ENCODE data around the gene ENO4. TPM values are rescaled to one million over a fixed set of nuclear protein-coding genes. Genes with fewer than 3 reads are reported as not detected.

The ENO4 gene
- total RNA-seq, 1 donor from 2014 or later: not detected

- no peaks in the 10 kb centered on the region for H3K36me3 ChIP-seq
Measured at GRCh38 chr10:116915340-116915739, 66.0 kb downstream of the ENO4 start.

GRCh38 chr10:116917481-116917880 lies 68.2 kb downstream of the ENO4 start:
- Histone ChIP-seq H3K4me1 (no peaks in the 10 kb centered on the region), H3K36me3 (no peaks in the 10 kb centered on the region), H3K27me3 (no peaks in the 10 kb centered on the region), H3K9me3 (no peaks in the 10 kb centered on the region), H3K4me3 (no peak overlapping the region), H3K27ac (no peak overlapping the region)
- ATAC-seq (no peak), DNase-seq (no peak)
- TF ChIP-seq CTCF (IDR thresholded peaks at IDR 0.05): no peak
- intact Hi-C loops (cut with DNase I): no loop called here

More at GRCh38 chr10:116915340-116915739, 66.0 kb downstream of the ENO4 start:
- intact Hi-C loops (cut with DNase I): no loop called here
- H3K27me3 ChIP-seq: no peaks in the 10 kb centered on the region
- no peak for TF ChIP-seq CTCF (IDR thresholded peaks at IDR 0.05)
- H3K9me3 ChIP-seq: no peaks in the 10 kb centered on the region
- no peak overlapping the region for H3K4me3 ChIP-seq
- H3K4me1 ChIP-seq: no peaks in the 10 kb centered on the region
- ATAC-seq: no peak
- no peak for DNase-seq
- H3K27ac ChIP-seq: no peak overlapping the region

- intact Hi-C loops (cut with DNase I): no loop called here
- H3K27me3 ChIP-seq: no peaks in the 10 kb centered on the region
- H3K9me3 ChIP-seq: no peaks in the 10 kb centered on the region
- no peak overlapping the region for H3K27ac ChIP-seq
- H3K36me3 ChIP-seq: no peaks in the 10 kb centered on the region
- no peak for ATAC-seq
- no peaks in the 10 kb centered on the region for H3K4me1 ChIP-seq
- DNase-seq: no peak
- no peak overlapping the region for H3K4me3 ChIP-seq
- no peak for TF ChIP-seq CTCF (IDR thresholded peaks at IDR 0.05)
Measured at GRCh38 chr10:116918583-116918982, 69.3 kb downstream of the ENO4 start.

- no peaks in the 10 kb centered on the region for H3K9me3 ChIP-seq
- no peak for TF ChIP-seq CTCF (IDR thresholded peaks at IDR 0.05)
- H3K27ac ChIP-seq: no peak overlapping the region
- no peaks in the 10 kb centered on the region for H3K27me3 ChIP-seq
- H3K36me3 ChIP-seq: no peaks in the 10 kb centered on the region
- no peak for DNase-seq
- H3K4me3 ChIP-seq: no peak overlapping the region
- no peak for ATAC-seq
- intact Hi-C loops (cut with DNase I): no loop called here
- H3K4me1 ChIP-seq: no peaks in the 10 kb centered on the region
Measured at GRCh38 chr10:116919164-116919563, 69.9 kb downstream of the ENO4 start.

- no peak for ATAC-seq
- Histone ChIP-seq H3K4me1 (no peaks in the 10 kb centered on the region), H3K9me3 (no peaks in the 10 kb centered on the region), H3K36me3 (no peaks in the 10 kb centered on the region), H3K27me3 (no peaks in the 10 kb centered on the region), H3K27ac (no peak overlapping the region), H3K4me3 (no peak overlapping the region)
- intact Hi-C loops (cut with DNase I): no loop called here
- DNase-seq: no peak
- no peak for TF ChIP-seq CTCF (IDR thresholded peaks at IDR 0.05)
Measured at GRCh38 chr10:116919706-116920105, 70.4 kb downstream of the ENO4 start.

GRCh38 chr10:116925056-116925455 lies 75.8 kb downstream of the ENO4 start:
- Histone ChIP-seq H3K9me3 (no peaks in the 10 kb centered on the region), H3K4me3 (no peak overlapping the region), H3K4me1 (no peaks in the 10 kb centered on the region), H3K27me3 (no peaks in the 10 kb centered on the region), H3K27ac (no peak overlapping the region), H3K36me3 (peaks cover 9% of the 10 kb centered on the region)
- no peak for ATAC-seq
- no peak for DNase-seq
- intact Hi-C loops (cut with DNase I): no loop called here
- TF ChIP-seq CTCF (IDR thresholded peaks at IDR 0.05): no peak
